A549 (cell line): ENCODE measurements around the gene UPK1A.

ENCODE experiments used
- CEBPB ChIP-seq, 2 experiments: fragments of >200 bp in 1 of 2; sonication (Bioruptor Twin) in 1 of 2; formaldehyde crosslinking in 1 of 2; IDR thresholded peaks; 2 replicates each; pipeline ENCODE4 v1.6.1; 2012 to 2016
- CTCF ChIP-seq: fragments of >200 bp; sonication (Bioruptor Twin); formaldehyde crosslinking; IDR thresholded peaks from 3 replicates; pipeline ENCODE4 v1.5.1; 2016
- ELK1 ChIP-seq: fragments of 150-350 bp; IDR thresholded peaks from 2 replicates; pipeline ENCODE4 v1.6.1; 2014; ENCODE audit warnings: low read depth, mild to moderate bottlenecking, low read length
- EP300 ChIP-seq, 2 experiments: fragments of >200 bp; sonication (Bioruptor Twin); formaldehyde crosslinking; IDR thresholded peaks; 2 replicates in 1 of 2; 3 replicates in 1 of 2; pipeline ENCODE4 v1.6.1; 2016 to 2017
- MAX ChIP-seq: IDR thresholded peaks from 2 replicates; pipeline ENCODE4 v1.6.1; 2012
- MYC ChIP-seq: IDR thresholded peaks from 2 replicates; pipeline ENCODE4 v1.6.1; 2012; ENCODE audit warnings: mild to moderate bottlenecking, inconsistent platforms, low read length, improper control_type of control experiment, borderline replicate concordance
- NPAS2 ChIP-seq: fragments of 250-450 bp; sonication (Bioruptor Pico); IDR thresholded peaks from 2 replicates; pipeline ENCODE4 v1.8.0; 2022; ENCODE audit warnings: mild to moderate bottlenecking, moderate library complexity, borderline replicate concordance
- POLR2A ChIP-seq: IDR thresholded peaks from 2 replicates; pipeline ENCODE4 v1.6.1; 2012; ENCODE audit warnings: mild to moderate bottlenecking, low read length

GRCh38 chr19:35657904-35658700, 8.2 kb upstream of the UPK1A start:
- TF ChIP-seq CEBPB (IDR thresholded peaks at IDR 0.05), result no peak
- TF ChIP-seq EP300 (IDR thresholded peaks at IDR 0.05), result no peak
- no peak for TF ChIP-seq POLR2A
- TF ChIP-seq MAX, result no peak
- TF ChIP-seq ELK1, result no peak
- no peak for TF ChIP-seq CTCF
- no peak for TF ChIP-seq NPAS2 (CRISPR knock-in tag)
- no peak for TF ChIP-seq MYC
